ENCODE data around the gene GAS7.

GAS7 gene

GRCh38 chr17:9911089-9911488 is 287.3 kb downstream of the GAS7 start:
- Histone ChIP-seq H3K4me1 (ENCODE audit: control insufficient read depth, insufficient read depth, low read length) (peaks cover 14% of the 10 kb centered on the region), H3K27ac (ENCODE audit: insufficient read depth, low read depth, low read length, poor library complexity, severe bottlenecking) (no peak overlapping the region), H3K4me3 (ENCODE audit: insufficient read depth, low read depth, low read length) (no peak overlapping the region), H3K27me3 (ENCODE audit: control insufficient read depth, insufficient read depth, low read length, poor library complexity, severe bottlenecking) (no peaks in the 10 kb centered on the region), H3K9me3 (ENCODE audit: control insufficient read depth, low read length) (no peaks in the 10 kb centered on the region), H3K36me3 (ENCODE audit: control insufficient read depth, insufficient read depth, low read length) (no peaks in the 10 kb centered on the region)
- whole genome bisulfite sequencing, 2 experiments, result 89 to 95% methylated on average over 12 of the region's 12 CpGs

DNA sequence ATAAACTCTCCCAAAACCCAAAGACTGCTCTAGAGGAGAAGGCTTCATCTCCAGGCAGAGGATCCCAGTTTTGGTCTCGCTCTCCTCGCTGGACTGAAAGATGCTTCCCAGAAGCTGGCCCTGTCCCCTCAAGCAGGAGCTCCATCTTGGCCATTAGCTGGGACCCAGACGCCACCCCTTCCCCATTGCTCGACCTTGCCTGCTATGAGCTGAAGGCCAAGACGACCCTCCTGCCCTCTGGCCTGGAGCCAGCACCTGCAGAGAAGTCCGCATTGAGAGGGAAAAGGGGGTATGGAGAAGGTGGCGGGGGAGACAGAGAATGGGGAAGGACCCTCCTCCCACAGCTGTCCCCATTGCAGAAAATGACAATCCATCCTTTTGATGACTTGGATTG is 289.8 kb downstream of the GAS7 start:
- Histone ChIP-seq H3K4me3 (ENCODE audit: insufficient read depth, low read depth, low read length) (no peak overlapping the region), H3K9me3 (ENCODE audit: control insufficient read depth, low read length) (no peaks in the 10 kb centered on the region), H3K27ac (ENCODE audit: insufficient read depth, low read depth, low read length, poor library complexity, severe bottlenecking) (no peak overlapping the region), H3K4me1 (ENCODE audit: control insufficient read depth, insufficient read depth, low read length) (peaks cover 14% of the 10 kb centered on the region), H3K27me3 (ENCODE audit: control insufficient read depth, insufficient read depth, low read length, poor library complexity, severe bottlenecking) (no peaks in the 10 kb centered on the region), H3K36me3 (ENCODE audit: control insufficient read depth, insufficient read depth, low read length) (no peaks in the 10 kb centered on the region)
- WGBS, 2 experiments, result 87 to 88% methylated on average over 7 of the region's 7 CpGs

DNA sequence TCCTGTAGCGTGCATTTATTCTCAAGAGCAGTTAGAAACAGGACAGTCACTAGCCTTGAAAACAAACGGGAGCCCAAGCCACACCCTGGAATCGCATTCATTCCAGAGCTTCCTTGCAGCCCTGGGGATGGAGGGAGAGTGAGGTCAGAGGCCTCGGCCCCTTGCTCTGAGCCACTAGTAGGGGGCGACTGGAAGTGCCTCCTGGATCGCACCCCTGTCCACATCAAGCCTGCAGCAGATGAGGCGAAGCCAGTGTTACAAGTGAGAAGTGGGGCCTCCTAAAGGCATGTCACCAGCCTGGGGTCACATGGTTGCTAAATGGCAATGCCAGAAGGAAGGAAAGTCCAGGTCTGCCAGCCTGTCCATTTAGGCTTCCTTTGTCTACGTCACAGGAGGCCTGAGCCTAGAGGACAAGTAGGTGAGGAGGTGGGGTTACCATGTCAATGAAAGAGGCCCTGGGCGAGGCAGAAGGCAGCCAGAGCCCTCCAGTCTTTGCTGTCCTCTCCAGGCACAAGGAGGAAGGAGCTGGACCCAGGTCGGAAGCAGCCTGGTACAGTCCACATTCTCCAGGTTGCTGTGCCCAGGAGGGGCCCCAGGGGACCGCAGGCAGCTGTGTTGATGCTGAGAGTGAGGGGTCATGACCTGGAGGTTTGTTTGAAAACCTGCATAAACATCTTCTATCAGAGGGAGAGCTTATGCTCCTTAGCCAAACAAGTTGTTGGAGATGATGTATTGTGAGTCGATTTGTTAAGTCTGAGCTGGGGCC is 290.3 kb downstream of the GAS7 start:
- H3K4me3 ChIP-seq (ENCODE audit: insufficient read depth, low read depth, low read length), result no peak overlapping the region
- no peaks in the 10 kb centered on the region for H3K27me3 ChIP-seq (ENCODE audit: control insufficient read depth, insufficient read depth, low read length, poor library complexity, severe bottlenecking)
- H3K4me1 ChIP-seq (ENCODE audit: control insufficient read depth, insufficient read depth, low read length), result peaks cover 14% of the 10 kb centered on the region
- H3K27ac ChIP-seq (ENCODE audit: insufficient read depth, low read depth, low read length, poor library complexity, severe bottlenecking), result no peak overlapping the region
- H3K9me3 ChIP-seq (ENCODE audit: control insufficient read depth, low read length), result no peaks in the 10 kb centered on the region
- WGBS, 2 experiments, result 54 to 58% methylated on average over 12 of the region's 12 CpGs
- H3K36me3 ChIP-seq (ENCODE audit: control insufficient read depth, insufficient read depth, low read length), result no peaks in the 10 kb centered on the region

DNA sequence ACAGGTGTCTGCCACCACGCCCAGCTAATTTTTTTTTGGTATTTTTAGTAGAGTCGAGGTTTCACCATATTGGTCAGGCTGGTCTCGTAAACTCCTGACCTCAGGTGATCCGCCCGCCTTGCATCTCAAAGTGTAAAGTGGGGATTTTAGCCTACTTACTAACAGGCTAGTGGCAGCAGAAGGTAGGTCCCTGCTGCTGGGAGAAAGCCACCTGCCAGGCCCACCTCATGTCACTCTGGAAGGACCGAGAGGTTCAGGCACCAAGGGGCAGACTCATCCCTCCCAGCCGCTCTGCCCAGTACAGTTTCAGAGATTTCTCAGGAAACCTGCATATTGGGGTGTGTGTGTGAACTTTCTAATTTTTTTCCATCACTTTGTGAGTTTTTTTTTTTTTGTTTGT is 291.3 kb downstream of the GAS7 start:
- Histone ChIP-seq H3K27ac (ENCODE audit: insufficient read depth, low read depth, low read length, poor library complexity, severe bottlenecking) (no peak overlapping the region), H3K4me3 (ENCODE audit: insufficient read depth, low read depth, low read length) (no peak overlapping the region), H3K4me1 (ENCODE audit: control insufficient read depth, insufficient read depth, low read length) (peaks cover 16% of the 10 kb centered on the region), H3K27me3 (ENCODE audit: control insufficient read depth, insufficient read depth, low read length, poor library complexity, severe bottlenecking) (no peaks in the 10 kb centered on the region), H3K36me3 (ENCODE audit: control insufficient read depth, insufficient read depth, low read length) (no peaks in the 10 kb centered on the region), H3K9me3 (ENCODE audit: control insufficient read depth, low read length) (no peaks in the 10 kb centered on the region)
- 93 to 95% methylated on average over 7 of the region's 7 CpGs for WGBS, 2 experiments

- H3K9me3 ChIP-seq (ENCODE audit: control insufficient read depth, low read length), result no peaks in the 10 kb centered on the region
- H3K4me1 ChIP-seq (ENCODE audit: control insufficient read depth, insufficient read depth, low read length), result peaks cover 20% of the 10 kb centered on the region
- no peak overlapping the region for H3K4me3 ChIP-seq (ENCODE audit: insufficient read depth, low read depth, low read length)
- H3K36me3 ChIP-seq (ENCODE audit: control insufficient read depth, insufficient read depth, low read length), result no peaks in the 10 kb centered on the region
- 90 to 92% methylated on average over 14 of the region's 14 CpGs for WGBS, 2 experiments
- H3K27ac ChIP-seq (ENCODE audit: insufficient read depth, low read depth, low read length, poor library complexity, severe bottlenecking), result no peak overlapping the region
- H3K27me3 ChIP-seq (ENCODE audit: control insufficient read depth, insufficient read depth, low read length, poor library complexity, severe bottlenecking), result no peaks in the 10 kb centered on the region
Observed at GRCh38 chr17:9906616-9907015, 291.8 kb downstream of the GAS7 start.

GRCh38 chr17:9905902-9906301 is 292.5 kb downstream of the GAS7 start:
- Histone ChIP-seq H3K9me3 (ENCODE audit: control insufficient read depth, low read length) (no peaks in the 10 kb centered on the region), H3K4me3 (ENCODE audit: insufficient read depth, low read depth, low read length) (no peak overlapping the region), H3K27me3 (ENCODE audit: control insufficient read depth, insufficient read depth, low read length, poor library complexity, severe bottlenecking) (no peaks in the 10 kb centered on the region), H3K27ac (ENCODE audit: insufficient read depth, low read depth, low read length, poor library complexity, severe bottlenecking) (no peak overlapping the region), H3K4me1 (ENCODE audit: control insufficient read depth, insufficient read depth, low read length) (peaks cover 20% of the 10 kb centered on the region), H3K36me3 (ENCODE audit: control insufficient read depth, insufficient read depth, low read length) (no peaks in the 10 kb centered on the region)
- 38 to 40% methylated on average over 4 of the region's 4 CpGs for WGBS, 2 experiments

GRCh38 chr17:9905078-9905415 is 293.4 kb downstream of the GAS7 start, which contains the start of gene RCVRN:
Gene RCVRN (minus strand): TSS chr17:9905271. CDS start chr17:9905180, 91 bp downstream.
- 96 to 97% methylated on average over 11 of the region's 11 CpGs for WGBS, 2 experiments
- H3K4me3 ChIP-seq (ENCODE audit: insufficient read depth, low read depth, low read length), result no peak within 1 kb of the TSS
- no peaks in the 10 kb centered on the region for H3K27me3 ChIP-seq (ENCODE audit: control insufficient read depth, insufficient read depth, low read length, poor library complexity, severe bottlenecking)
- H3K9me3 ChIP-seq (ENCODE audit: control insufficient read depth, low read length), result no peaks in the 10 kb centered on the region
- H3K4me1 ChIP-seq (ENCODE audit: control insufficient read depth, insufficient read depth, low read length), result peaks cover 25% of the 10 kb centered on the region
- H3K36me3 ChIP-seq (ENCODE audit: control insufficient read depth, insufficient read depth, low read length), result no peaks in the 10 kb centered on the region
- no peak within 1 kb of the TSS for H3K27ac ChIP-seq (ENCODE audit: insufficient read depth, low read depth, low read length, poor library complexity, severe bottlenecking)

GRCh38 chr17:9904277-9905077 is 293.9 kb downstream of the GAS7 start:
- no peak overlapping the region for H3K4me3 ChIP-seq (ENCODE audit: insufficient read depth, low read depth, low read length)
- H3K27ac ChIP-seq (ENCODE audit: insufficient read depth, low read depth, low read length, poor library complexity, severe bottlenecking), result no peak overlapping the region
- H3K9me3 ChIP-seq (ENCODE audit: control insufficient read depth, low read length), result no peaks in the 10 kb centered on the region
- 96 to 97% methylated on average over 35 of the region's 35 CpGs for WGBS, 2 experiments
- H3K36me3 ChIP-seq (ENCODE audit: control insufficient read depth, insufficient read depth, low read length), result no peaks in the 10 kb centered on the region
- H3K4me1 ChIP-seq (ENCODE audit: control insufficient read depth, insufficient read depth, low read length), result peaks cover 28% of the 10 kb centered on the region
- H3K27me3 ChIP-seq (ENCODE audit: control insufficient read depth, insufficient read depth, low read length, poor library complexity, severe bottlenecking), result no peaks in the 10 kb centered on the region

GRCh38 chr17:9902120-9902519 is 296.3 kb downstream of the GAS7 start:
- WGBS, 2 experiments, result 5 to 10% methylated on average over 2 of the region's 2 CpGs
- no peaks in the 10 kb centered on the region for H3K36me3 ChIP-seq (ENCODE audit: control insufficient read depth, insufficient read depth, low read length)
- no peaks in the 10 kb centered on the region for H3K27me3 ChIP-seq (ENCODE audit: control insufficient read depth, insufficient read depth, low read length, poor library complexity, severe bottlenecking)
- no peaks in the 10 kb centered on the region for H3K9me3 ChIP-seq (ENCODE audit: control insufficient read depth, low read length)
- no peak overlapping the region for H3K4me3 ChIP-seq (ENCODE audit: insufficient read depth, low read depth, low read length)
- H3K4me1 ChIP-seq (ENCODE audit: control insufficient read depth, insufficient read depth, low read length), result peaks cover 14% of the 10 kb centered on the region
- H3K27ac ChIP-seq (ENCODE audit: insufficient read depth, low read depth, low read length, poor library complexity, severe bottlenecking), result no peak overlapping the region

- H3K4me1 ChIP-seq (ENCODE audit: control insufficient read depth, insufficient read depth, low read length), result peaks cover 14% of the 10 kb centered on the region
- H3K9me3 ChIP-seq (ENCODE audit: control insufficient read depth, low read length), result no peaks in the 10 kb centered on the region
- 93 to 94% methylated on average over 8 of the region's 8 CpGs for WGBS, 2 experiments
- H3K36me3 ChIP-seq (ENCODE audit: control insufficient read depth, insufficient read depth, low read length), result no peaks in the 10 kb centered on the region
- H3K4me3 ChIP-seq (ENCODE audit: insufficient read depth, low read depth, low read length), result no peak overlapping the region
- H3K27me3 ChIP-seq (ENCODE audit: control insufficient read depth, insufficient read depth, low read length, poor library complexity, severe bottlenecking), result no peaks in the 10 kb centered on the region
- H3K27ac ChIP-seq (ENCODE audit: insufficient read depth, low read depth, low read length, poor library complexity, severe bottlenecking), result no peak overlapping the region
Observed at GRCh38 chr17:9900784-9901183, 297.6 kb downstream of the GAS7 start.
